SK-N-MC (cell line): ENCODE data around the gene MVK.

Experiments used
- DNase-seq: peaks from one replicate; pipeline ENCODE4 v3.0.0-alpha.2; 2011; ENCODE audit warnings: low read depth, low spot score
- H3K27ac ChIP-seq: fragments of 200-600 bp; sonication (generic); 2 replicates; pipeline ENCODE4 v1.5.1; 2016; ENCODE audit warnings: mixed run types
- H3K36me3 ChIP-seq: fragments of 200-600 bp; sonication (generic); 2 replicates; pipeline ENCODE4 v1.6.1; 2017; ENCODE audit warnings: antibody characterized with exemption, low read length, mixed read lengths; ENCODE audit not compliant: insufficient read depth
- H3K4me3 ChIP-seq: fragments of 200-600 bp; sonication (generic); 2 replicates; pipeline ENCODE4 v1.5.1; 2016
- H3K9ac ChIP-seq: fragments of 200-600 bp; sonication (generic); 2 replicates; pipeline ENCODE4 v1.8.0; 2017; ENCODE audit warnings: mixed run types, mixed read lengths; ENCODE audit not compliant: insufficient read length
- H3K9me3 ChIP-seq: fragments of 200-600 bp; sonication (generic); 2 replicates; pipeline ENCODE4 v1.6.1; 2017; ENCODE audit warnings: low read depth, mild to moderate bottlenecking, antibody characterized with exemption, low read length, moderate library complexity, mixed read lengths
- EZH2 ChIP-seq: fragments of 200-600 bp; sonication (generic); IDR thresholded peaks from one replicate; pipeline ENCODE4 v1.6.1; 2017; ENCODE audit warnings: antibody characterized with exemption
- FOXP2 ChIP-seq: optimal IDR thresholded peaks from 2 replicates; pipeline ENCODE3; 2011; ENCODE audit warnings: mild to moderate bottlenecking, moderate library complexity; ENCODE audit not compliant: insufficient read depth; ENCODE audit errors: extremely low read length, control extremely low read depth
- POLR2AphosphoS5 ChIP-seq: IDR thresholded peaks from 2 replicates; pipeline ENCODE4 v1.6.1; 2012; ENCODE audit warnings: mild to moderate bottlenecking, low read depth, low read length, borderline replicate concordance

The MVK gene

DNA sequence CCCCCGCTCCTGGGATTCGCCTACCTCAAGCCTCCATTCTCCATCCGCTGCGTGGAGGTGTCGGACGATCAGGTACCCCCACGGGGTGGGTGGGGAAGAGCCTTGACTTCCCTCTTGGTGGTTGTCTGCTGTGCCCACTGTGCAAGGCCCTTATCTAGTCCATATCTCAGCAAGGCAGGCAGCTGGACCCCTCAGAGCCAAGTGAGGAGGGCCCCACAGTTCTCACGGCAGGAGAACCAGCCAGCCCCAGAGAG lies 40.2 kb upstream of the MVK start:
- no peaks in the 10 kb centered on the region; the same call in 1 of the 2 replicates for H3K36me3 ChIP-seq
- no peaks in the 10 kb centered on the region for H3K9me3 ChIP-seq
- TF ChIP-seq FOXP2 (no peak), EZH2 (no peak), POLR2AphosphoS5 (no peak)
- no peak overlapping the region for H3K4me3 ChIP-seq
- H3K9ac ChIP-seq, result no peak overlapping the region
- no peak for DNase-seq
- no peak overlapping the region for H3K27ac ChIP-seq

- no peaks in the 10 kb centered on the region; the same call in 1 of the 2 replicates for H3K36me3 ChIP-seq
- H3K9ac ChIP-seq, result no peak overlapping the region
- DNase-seq, result no peak
- TF ChIP-seq EZH2, result no peak
- TF ChIP-seq FOXP2, result no peak
- no peak for TF ChIP-seq POLR2AphosphoS5
- no peaks in the 10 kb centered on the region for H3K9me3 ChIP-seq
- no peak overlapping the region for H3K27ac ChIP-seq
- H3K4me3 ChIP-seq, result no peak overlapping the region
Measured at GRCh38 chr12:109534456-109534855, 39.1 kb upstream of the MVK start.

DNA sequence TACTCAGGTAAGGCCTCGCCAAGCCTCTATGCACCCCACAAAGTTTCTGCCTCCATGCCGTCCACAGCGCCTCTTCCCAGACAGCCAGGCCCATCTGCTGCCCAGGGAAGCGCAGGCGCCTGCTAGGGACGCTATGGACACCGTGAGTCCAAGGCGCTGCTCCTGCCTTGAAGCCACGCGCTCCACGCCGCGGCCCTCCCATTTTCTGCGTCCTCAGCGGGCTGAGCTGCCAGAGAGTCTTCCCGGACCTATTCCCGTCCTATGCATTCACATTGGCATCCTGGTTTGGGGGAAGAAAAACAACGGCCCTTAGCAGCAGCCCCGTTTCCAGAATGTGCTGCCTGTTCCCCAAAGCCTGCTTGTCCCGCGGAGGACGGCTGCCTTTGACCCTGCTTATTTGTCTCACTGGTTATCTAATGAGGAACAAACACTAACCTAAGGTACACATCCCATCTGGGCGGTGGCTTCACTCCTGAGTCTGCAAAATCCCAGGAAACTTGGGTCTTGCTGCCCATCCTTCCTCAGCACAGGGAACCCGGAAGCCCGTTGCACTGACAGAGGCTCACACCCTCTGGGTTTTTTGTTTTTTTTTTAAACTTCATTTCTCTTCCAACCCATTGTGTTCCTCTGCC lies 38.2 kb upstream of the MVK start:
- no peak overlapping the region for H3K27ac ChIP-seq
- H3K36me3 ChIP-seq, result no peaks in the 10 kb centered on the region; the same call in 1 of the 2 replicates
- H3K9ac ChIP-seq, result no peak overlapping the region
- H3K9me3 ChIP-seq, result no peaks in the 10 kb centered on the region
- H3K4me3 ChIP-seq, result no peak overlapping the region
- DNase-seq, result no peak
- no peak for TF ChIP-seq FOXP2
- TF ChIP-seq POLR2AphosphoS5, result no peak
- no peak for TF ChIP-seq EZH2

DNA sequence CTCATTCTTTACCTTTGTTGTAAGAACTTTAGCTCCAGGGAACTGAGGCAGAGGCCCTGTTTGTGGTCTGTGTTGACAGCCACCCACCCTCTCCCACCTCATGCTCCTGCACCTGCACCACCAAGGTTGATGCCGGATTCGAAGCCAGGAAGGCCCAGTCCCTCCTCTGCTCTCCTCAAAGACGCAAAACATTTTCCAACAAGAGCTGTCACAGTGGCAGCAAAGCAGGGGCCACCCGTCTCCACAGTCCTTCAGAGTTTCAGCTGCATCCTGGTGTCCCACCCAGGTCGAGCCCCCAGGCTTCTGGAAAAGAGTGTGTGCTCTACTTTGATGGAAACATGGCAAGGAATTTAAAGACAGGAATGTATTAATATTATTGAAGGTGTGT lies 37.7 kb upstream of the MVK start:
- DNase-seq, result no peak
- no peak for TF ChIP-seq FOXP2
- TF ChIP-seq POLR2AphosphoS5, result no peak
- TF ChIP-seq EZH2, result no peak
- Histone ChIP-seq H3K4me3 (no peak overlapping the region), H3K27ac (no peak overlapping the region), H3K9me3 (no peaks in the 10 kb centered on the region), H3K36me3 (no peaks in the 10 kb centered on the region; the same call in 1 of the 2 replicates), H3K9ac (no peak overlapping the region)

GRCh38 chr12:109537136-109537535 lies 36.5 kb upstream of the MVK start:
- Histone ChIP-seq H3K4me3 (no peak overlapping the region), H3K9me3 (no peaks in the 10 kb centered on the region), H3K9ac (no peak overlapping the region), H3K27ac (no peak overlapping the region), H3K36me3 (no peaks in the 10 kb centered on the region)
- TF ChIP-seq POLR2AphosphoS5 (no peak), EZH2 (no peak), FOXP2 (no peak)
- no peak for DNase-seq

DNA sequence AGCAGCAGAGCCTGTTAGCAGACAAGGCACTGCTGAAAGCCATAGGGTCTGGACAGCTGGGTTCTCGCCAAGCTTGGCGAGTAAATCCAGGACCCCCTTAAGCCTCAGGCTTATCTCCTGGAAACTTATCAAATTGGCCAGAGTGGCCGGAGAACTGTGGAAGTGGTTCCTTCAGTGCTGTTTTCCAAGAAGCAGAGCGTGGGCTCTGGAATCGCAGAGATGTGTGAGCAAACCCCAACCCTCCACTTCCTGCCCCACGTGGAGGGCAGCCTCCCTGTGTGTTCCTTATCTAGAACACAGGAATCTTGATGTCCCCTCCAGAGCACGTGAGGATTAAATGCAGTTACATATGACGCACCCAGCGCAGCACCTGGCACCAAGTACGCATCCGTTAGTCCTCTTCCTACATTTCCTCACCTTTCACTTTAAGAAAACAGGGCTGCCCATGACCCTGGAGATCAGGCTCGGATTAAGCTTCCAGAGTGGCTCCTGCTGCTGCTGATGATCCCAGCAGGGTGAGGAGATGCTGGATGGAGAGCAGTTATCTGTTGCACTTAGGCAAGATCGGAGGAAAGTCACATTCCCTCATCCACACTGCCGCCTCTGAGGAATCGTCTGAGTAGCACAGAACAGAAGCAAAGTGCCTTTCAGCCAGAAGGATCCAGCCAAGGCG lies 35.3 kb upstream of the MVK start:
- Histone ChIP-seq H3K36me3 (no peaks in the 10 kb centered on the region), H3K9ac (no peak overlapping the region), H3K27ac (no peak overlapping the region), H3K9me3 (no peaks in the 10 kb centered on the region), H3K4me3 (no peak overlapping the region)
- no peak for DNase-seq
- TF ChIP-seq EZH2 (no peak), POLR2AphosphoS5 (no peak), FOXP2 (no peak)

- Histone ChIP-seq H3K27ac (no peak overlapping the region), H3K9me3 (no peaks in the 10 kb centered on the region)
- no peak for TF ChIP-seq EZH2
- no peak for TF ChIP-seq POLR2AphosphoS5
- TF ChIP-seq FOXP2, result no peak
Measured at GRCh38 chr12:109539508-109539907, 34.1 kb upstream of the MVK start.

GRCh38 chr12:109540526-109541412 lies 32.8 kb upstream of the MVK start:
- H3K36me3 ChIP-seq, result no peaks in the 10 kb centered on the region
- no peak overlapping the region for H3K9ac ChIP-seq
- no peaks in the 10 kb centered on the region for H3K9me3 ChIP-seq
- H3K27ac ChIP-seq, result no peak overlapping the region
- no peak overlapping the region for H3K4me3 ChIP-seq
- no peak for TF ChIP-seq FOXP2
- TF ChIP-seq EZH2, result no peak
- TF ChIP-seq POLR2AphosphoS5, result no peak
- no peak for DNase-seq

More at GRCh38 chr12:109539508-109539907, 34.1 kb upstream of the MVK start:
- Histone ChIP-seq H3K4me3 (no peak overlapping the region), H3K9ac (no peak overlapping the region), H3K36me3 (no peaks in the 10 kb centered on the region)
- DNase-seq, result no peak
